ENCODE data around the gene NR1D1. TPM values are rescaled to one million over a fixed set of nuclear protein-coding genes. Genes with fewer than 3 reads are reported as not detected.
"Not testable (repeated sequence)": the region's sequence is repeated elsewhere in the genome, so short reads cannot be mapped to it uniquely, and the experiment has no call there.

The NR1D1 gene
- 1 to 10 TPM; 8.3 to 9.9 TPM for total RNA-seq

GRCh38 chr17:40100419-40100668 lies at the start of gene NR1D1:
TSS of gene NR1D1 (minus strand) at chr17:40100589. CDS start at chr17:40100094, 495 bp downstream.
- H3K4me1 ChIP-seq, result peaks cover 0 to 73% of the 10 kb centered on the region in 2 donors
- H3K4me3 ChIP-seq, result peak within 1 kb of the TSS; percentile 67 to 71
- H3K9me3 ChIP-seq, result no peaks in the 10 kb centered on the region
- peak within 1 kb of the TSS; percentile 97 to 98 for H3K27ac ChIP-seq
- no peak for TF ChIP-seq CTCF (IDR thresholded peaks at IDR 0.05)
- H3K27me3 ChIP-seq, result no peaks in the 10 kb centered on the region
- H3K36me3 ChIP-seq, result peaks cover 21% of the 10 kb centered on the region
- DNase-seq (ENCODE audit: low spot score), result no peak

- Histone ChIP-seq H3K27ac (no peak overlapping the region), H3K9me3 (no peaks in the 10 kb centered on the region), H3K4me3 (no peak overlapping the region), H3K4me1 (peaks cover 0 to 7% of the 10 kb centered on the region in 2 donors), H3K36me3 (peaks cover 36% of the 10 kb centered on the region), H3K27me3 (no peaks in the 10 kb centered on the region)
- no peak for DNase-seq (ENCODE audit: low spot score)
- TF ChIP-seq CTCF (IDR thresholded peaks at IDR 0.05), result no peak
Observed at GRCh38 chr17:40148527-40148926, 48.1 kb upstream of the NR1D1 start.

- H3K9me3 ChIP-seq, result no peaks in the 10 kb centered on the region
- no peak for TF ChIP-seq CTCF (IDR thresholded peaks at IDR 0.05)
- H3K4me1 ChIP-seq, result peaks cover 0 to 20% of the 10 kb centered on the region in 2 donors
- no peaks in the 10 kb centered on the region for H3K27me3 ChIP-seq
- no peak overlapping the region for H3K4me3 ChIP-seq
- H3K36me3 ChIP-seq, result peaks cover 45% of the 10 kb centered on the region
- no peak overlapping the region for H3K27ac ChIP-seq
- DNase-seq (ENCODE audit: low spot score), result no peak
Observed at GRCh38 chr17:40145476-40145875, 45.1 kb upstream of the NR1D1 start.

- not testable (repeated sequence) for H3K27me3 ChIP-seq; DNase-seq (ENCODE audit: low spot score); H3K4me3 ChIP-seq; H3K9me3 ChIP-seq; H3K27ac ChIP-seq
- Histone ChIP-seq H3K36me3 (peaks cover 30% of the 10 kb centered on the region), H3K4me1 (peaks cover 0 to 28% of the 10 kb centered on the region in 2 donors)
Observed at GRCh38 chr17:40143166-40143565, 42.8 kb upstream of the NR1D1 start.

- no peak for DNase-seq (ENCODE audit: low spot score)
Observed at GRCh38 chr17:40139566-40140058, 39.2 kb upstream of the NR1D1 start.

GRCh38 chr17:40135817-40136216 lies 35.4 kb upstream of the NR1D1 start:
- Histone ChIP-seq H3K27ac (no peak overlapping the region), H3K36me3 (peaks cover 57% of the 10 kb centered on the region), H3K27me3 (no peaks in the 10 kb centered on the region), H3K4me3 (no peak overlapping the region), H3K9me3 (no peaks in the 10 kb centered on the region), H3K4me1 (peaks cover 0 to 12% of the 10 kb centered on the region in 2 donors)
- DNase-seq (ENCODE audit: low spot score), result no peak
- TF ChIP-seq CTCF (IDR thresholded peaks at IDR 0.05), result no peak

More at GRCh38 chr17:40139566-40140058, 39.2 kb upstream of the NR1D1 start:
- Histone ChIP-seq H3K4me1 (peaks cover 0 to 26% of the 10 kb centered on the region in 2 donors), H3K9me3 (no peaks in the 10 kb centered on the region), H3K27ac (peak overlapping the region; percentile 96 to 99), H3K36me3 (peaks cover 38% of the 10 kb centered on the region), H3K27me3 (no peaks in the 10 kb centered on the region), H3K4me3 (peak overlapping the region; percentile 38 to 90)
- TF ChIP-seq CTCF (IDR thresholded peaks at IDR 0.05), result no peak
